Upper lobe of left lung (tissue), 4 donors: ENCODE data around the gene OR4D9.
"Not testable (repeated sequence)": the region's sequence is repeated elsewhere in the genome, so short reads cannot be mapped to it uniquely, and the experiment has no call there.

Source experiments
- CTCF ChIP-seq, 6 experiments: fragments of 450-650 bp in 4 of 6; fragments of 200-600 bp in 2 of 6; sonication (generic) in 2 of 6; IDR thresholded peaks; one replicate each; pipeline ENCODE4 v1.5.1; 2016 to 2019; ENCODE audit warnings: antibody characterized with exemption in 6 of 6
- EP300 ChIP-seq, 4 donors: sonication (generic); formaldehyde crosslinking; IDR thresholded peaks; one replicate each; pipeline ENCODE4 v1.5.1; 2017; ENCODE audit warnings: antibody characterized with exemption in 4 of 4, control low read depth in 2 of 4
- POLR2A ChIP-seq, 4 donors: fragments of 450-650 bp; IDR thresholded peaks; one replicate each; pipeline ENCODE4 v1.5.1; 2016 to 2017; ENCODE audit warnings: antibody characterized with exemption in 4 of 4, mild to moderate bottlenecking in 2 of 4
- POLR2AphosphoS5 ChIP-seq, 2 donors: sonication (generic); formaldehyde crosslinking; IDR thresholded peaks; one replicate each; pipeline ENCODE4 v1.5.1; 2017; ENCODE audit warnings: antibody characterized with exemption in 2 of 2

- TF ChIP-seq POLR2A, CTCF, POLR2AphosphoS5, EP300 (IDR thresholded peaks at IDR 0.05): not testable (repeated sequence)
These were observed 32.4 kb downstream of the OR4D9 start for GRCh38 chr11:59543713-59544112.
